IMR-90 (cell line): ENCODE measurements around the gene CDC42EP3. TPM values are rescaled to one million over a fixed set of nuclear protein-coding genes. Genes with fewer than 3 reads are reported as not detected.

Experiments used
- ATAC-seq: fragments of 200-7000 bp; cut with Tn5 transposase; 2 replicates; pipeline ENCODE4 v1.9.1; 2020; ENCODE audit warnings: low read depth, mild to moderate bottlenecking, moderate library complexity
- BruUV-seq: library from RNA; stranded (reverse); fragments of 400-500 nt; replicated peaks from 2 replicates; lab custom pipeline; 2021; lab: Mats Ljungman, UMichigan
- CTCF ChIA-PET: fragments of 300-600 bp; formaldehyde crosslinking; extraction: SDS; loops from one replicate; lab custom pipeline; 2021; ENCODE audit warnings: antibody characterized with exemption; lab: Yijun Ruan, JAX
- POLR2A ChIA-PET: fragments of 300-600 bp; sonication (Branson Sonifier 250); formaldehyde crosslinking; loops from one replicate; lab custom pipeline; 2022; ENCODE audit warnings: antibody characterized with exemption; ENCODE audit not compliant: unreplicated experiment; lab: Charles Lee
- DNase-seq: peaks from one replicate; pipeline ENCODE4 v3.0.0; 2013
- H2AFZ ChIP-seq: replicated peaks from 2 replicates; pipeline ENCODE3; 2013; ENCODE audit warnings: low read length, mild to moderate bottlenecking; ENCODE audit not compliant: poor library complexity
- H2AK5ac ChIP-seq: 2 replicates; pipeline ENCODE4 v1.6.1; 2013; ENCODE audit warnings: low read depth, low read length, inconsistent platforms
- H2AK9ac ChIP-seq: replicated peaks from 2 replicates; pipeline ENCODE3; 2013; ENCODE audit warnings: mild to moderate bottlenecking, low read depth, low read length, moderate library complexity; ENCODE audit not compliant: poor library complexity
- H2BK120ac ChIP-seq: 2 replicates; pipeline ENCODE4 v1.6.1; 2013; ENCODE audit warnings: low read depth, low read length, inconsistent platforms
- H2BK15ac ChIP-seq: 3 replicates; pipeline ENCODE4 v1.6.1; 2013; ENCODE audit warnings: low read depth, low read length, inconsistent platforms
- H2BK20ac ChIP-seq: 2 replicates; pipeline ENCODE4 v1.6.1; 2013; ENCODE audit warnings: low read depth, mild to moderate bottlenecking, inconsistent platforms, low read length, moderate library complexity
- H2BK5ac ChIP-seq: 2 replicates; pipeline ENCODE4 v1.6.1; 2013; ENCODE audit warnings: mild to moderate bottlenecking, low read depth, low read length, inconsistent platforms; ENCODE audit not compliant: poor library complexity, severe bottlenecking
- H3K14ac ChIP-seq: replicated peaks from 2 replicates; pipeline ENCODE4 v1.6.1; 2013; ENCODE audit warnings: low read depth, low read length, inconsistent platforms
- H3K18ac ChIP-seq: 2 replicates; pipeline ENCODE4 v1.6.1; 2013; ENCODE audit warnings: low read depth, low read length, control low read depth
- H3K23ac ChIP-seq: 2 replicates; pipeline ENCODE4 v1.6.1; 2013; ENCODE audit warnings: low read depth, low read length, inconsistent platforms
- H3K27ac ChIP-seq: 2 replicates; pipeline ENCODE4 v1.5.1; 2013; ENCODE audit warnings: mild to moderate bottlenecking, control low read depth, low read length; ENCODE audit not compliant: insufficient read depth
- H3K27me3 ChIP-seq: 2 replicates; pipeline ENCODE4 v1.6.1; 2013; ENCODE audit warnings: low read length; ENCODE audit not compliant: control insufficient read depth, insufficient read depth
- H3K36me3 ChIP-seq: 2 replicates; pipeline ENCODE4 v1.6.1; 2013; ENCODE audit warnings: low read length, mixed read lengths; ENCODE audit not compliant: control insufficient read depth, insufficient read depth
- H3K4ac ChIP-seq: 2 replicates; pipeline ENCODE4 v1.6.1; 2013; ENCODE audit warnings: low read depth, low read length, inconsistent platforms
- H3K4me1 ChIP-seq: 2 replicates; pipeline ENCODE4 v1.6.1; 2013; ENCODE audit warnings: low read length, mixed read lengths; ENCODE audit not compliant: control insufficient read depth, insufficient read depth
- H3K4me2 ChIP-seq: 2 replicates; pipeline ENCODE4 v1.6.1; 2013; ENCODE audit warnings: low read depth, mild to moderate bottlenecking, control low read depth, low read length, moderate library complexity
- H3K4me3 ChIP-seq: 2 replicates; pipeline ENCODE4 v1.5.1; 2013; ENCODE audit warnings: low read depth, mild to moderate bottlenecking, control low read depth, low read length, moderate library complexity; ENCODE audit not compliant: insufficient read depth
- H3K56ac ChIP-seq: 2 replicates; pipeline ENCODE4 v1.6.1; 2013; ENCODE audit warnings: low read length, inconsistent platforms; ENCODE audit not compliant: insufficient read depth; ENCODE audit errors: extremely low read depth
- H3K79me1 ChIP-seq, 2 experiments: 2 replicates each; pipeline ENCODE4 v1.6.1; 2013; ENCODE audit warnings: low read length in 2 of 2, inconsistent platforms in 1 of 2, low read depth in 1 of 2
- H3K9ac ChIP-seq: 2 replicates; pipeline ENCODE4 v1.6.1; 2013; ENCODE audit warnings: low read depth, low read length, control low read depth
- H3K9me1 ChIP-seq: 2 replicates; pipeline ENCODE4 v1.6.1; 2013; ENCODE audit warnings: low read length, inconsistent platforms; ENCODE audit not compliant: insufficient read depth
- H3K9me3 ChIP-seq: 2 replicates; pipeline ENCODE4 v1.6.1; 2013; ENCODE audit warnings: low read length; ENCODE audit not compliant: control insufficient read depth, insufficient read depth
- H4K20me1 ChIP-seq: 2 replicates; pipeline ENCODE4 v1.6.1; 2013; ENCODE audit warnings: low read length, inconsistent platforms; ENCODE audit not compliant: insufficient read depth
- H4K5ac ChIP-seq: 2 replicates; pipeline ENCODE4 v1.6.1; 2013; ENCODE audit warnings: mild to moderate bottlenecking, low read depth, low read length, control low read depth
- H4K8ac ChIP-seq, 2 experiments: 2 replicates each; pipeline ENCODE4 v1.6.1; 2013; ENCODE audit warnings: low read depth in 2 of 2, low read length in 2 of 2, control low read depth in 1 of 2, inconsistent platforms in 1 of 2
- H4K91ac ChIP-seq: 2 replicates; pipeline ENCODE4 v1.6.1; 2013; ENCODE audit warnings: low read depth, low read length, inconsistent platforms; ENCODE audit not compliant: insufficient read depth
- ELK1 ChIP-seq: fragments of 150-350 bp; IDR thresholded peaks from 2 replicates; pipeline ENCODE4 v1.6.1; 2016; ENCODE audit warnings: low read depth, mild to moderate bottlenecking, low read length, moderate library complexity, borderline replicate concordance
- FOS ChIP-seq: fragments of 150-350 bp; IDR thresholded peaks from 2 replicates; pipeline ENCODE4 v1.6.1; 2016; ENCODE audit warnings: low read depth, low read length
- MAFK ChIP-seq: IDR thresholded peaks from 2 replicates; pipeline ENCODE4 v1.6.1; 2012; ENCODE audit warnings: low read depth, low read length, improper control_type of control experiment
- MAZ ChIP-seq: IDR thresholded peaks from 2 replicates; pipeline ENCODE4 v1.6.1; 2012; ENCODE audit warnings: low read depth, mild to moderate bottlenecking, low read length, improper control_type of control experiment, moderate library complexity, borderline replicate concordance
- SMC3 ChIP-seq: fragments of 150-350 bp; IDR thresholded peaks from 2 replicates; pipeline ENCODE4 v1.6.1; 2016; ENCODE audit warnings: low read depth, mild to moderate bottlenecking, antibody characterized with exemption, low read length, moderate library complexity
- WGBS, 2 experiments: methylation state at CpG; one replicate each; pipeline versions ENCODE4 v1.1.5 to v1.1.7; 2013; ENCODE audit warnings: missing lambda C conversion rate in 2 of 2; ENCODE audit not compliant: insufficient read length in 1 of 2; ENCODE audit errors: extremely low coverage in 2 of 2; 5-methylcytosine and 5-hydroxymethylcytosine counted together
- dilution Hi-C: fragments of 300-500 bp; cut with HindIII; formaldehyde crosslinking; loops from one replicate; pipeline ENCODE4 v1.14.3; 2018; ENCODE audit warnings: low sequenced_read_pairs; ENCODE audit not compliant: unreplicated experiment
- in situ Hi-C: fragments of 300-500 bp; cut with MboI; formaldehyde crosslinking; loops from 3 replicates; pipeline ENCODE4 v1.14.3; 2019; ENCODE audit warnings: low sequenced_read_pairs, inconsistent platforms, mixed read lengths
- intact Hi-C: fragments of 100-400 bp; cut with micrococcal nuclease; formaldehyde crosslinking; loops from 2 replicates; pipeline ENCODE4 v1.10.0; 2022
- polyA plus RNA-seq, 3 experiments: library from polyadenylated mRNA; depleted of rRNA; stranded (reverse); fragments of >200 nt; gene quantifications; 2 replicates each; pipeline ENCODE4 v1.2.3, GENCODE V29; 2012; ENCODE audit warnings: low replicate concordance in 1 of 3
- total RNA-seq: library from RNA; depleted of rRNA; stranded (reverse); fragments of >200 nt; gene quantifications from 2 replicates; pipeline ENCODE4 v1.2.3, GENCODE V29; 2012

Gene CDC42EP3
- total and polyA plus RNA-seq, 2 of the 4 experiments (the other 2 are of a cell fraction): 167 to 193 TPM

- Histone ChIP-seq H3K4me3 (no peak overlapping the region), H3K18ac (peak overlapping the region; percentile 62; the same call in 1 of the 2 replicates), H2BK120ac (peak overlapping the region; percentile 71; the same call in 1 of the 2 replicates), H2AK9ac (no peak overlapping the region), H3K4me2 (no peak overlapping the region), H2AK5ac (peak overlapping the region; percentile 89), H3K27me3 (no peaks in the 10 kb centered on the region), H3K4me1 (peaks cover 19% of the 10 kb centered on the region), H3K4ac (peak overlapping the region; percentile 37; the same call in 1 of the 2 replicates), H2BK15ac (no peak overlapping the region), H3K36me3 (no peaks in the 10 kb centered on the region), H3K23ac (peak overlapping the region; percentile 81), H3K56ac (no peak overlapping the region), H3K14ac (peak overlapping the region; percentile 41; the same call in 1 of the 2 replicates), H2AFZ (no peak overlapping the region), H3K9ac (no peak overlapping the region), H4K91ac (peak overlapping the region; percentile 68), H4K5ac (no peak overlapping the region), H3K79me1 (peaks cover 3 to 13% of the 10 kb centered on the region in 2 experiments; a peak in 1 of 4 replicates), H3K9me1 (peaks cover 12% of the 10 kb centered on the region), H4K20me1 (no peaks in the 10 kb centered on the region), H2BK5ac (no peak overlapping the region), H4K8ac (peak overlapping the region in 1 of 2 experiments; percentile 43; a peak in 1 of 4 replicates), H3K27ac (no peak overlapping the region), H3K9me3 (no peaks in the 10 kb centered on the region), H2BK20ac (peak overlapping the region; percentile 83)
- dilution Hi-C loops: no loop called here
- no TSS peak for BruUV-seq
- in situ Hi-C loops: no loop called here
- DNase-seq (no peak), ATAC-seq (no peak)
- TF ChIP-seq ELK1 (no peak), MAZ (no peak), FOS (no peak), SMC3 (no peak), MAFK (no peak)
- no CpG with 5 or more reads among the region's 1 CpG for WGBS, 2 experiments
- ChIA-PET POLR2A (no interaction called here), CTCF (interaction anchor here (0.7 to 2.1 kb wide), 3 partner anchors 66 to 219 kb away, joined by 3 to 5 read pairs (median 3); no protein-coding TSS in a partner anchor)
- intact Hi-C loops: no loop called here
Observed at GRCh38 chr2:37633234-37633633, 38.2 kb downstream of the CDC42EP3 start.
